H1 (cell line): Measurements from ENCODE around the gene GREB1L. TPM values are rescaled to one million over a fixed set of nuclear protein-coding genes. Genes with fewer than 3 reads are reported as not detected.

Source experiments
- CTCF ChIA-PET: fragments of 300-600 bp; sonication (Branson Sonifier 250); formaldehyde crosslinking; loops from one replicate; lab custom pipeline; 2021; ENCODE audit not compliant: partially characterized antibody; lab: Charles Lee
- POLR2A ChIA-PET: fragments of 300-600 bp; sonication (Branson Sonifier 250); formaldehyde crosslinking; loops from one replicate; lab custom pipeline; 2021; ENCODE audit warnings: inconsistent platforms; ENCODE audit not compliant: partially characterized antibody; lab: Charles Lee
- DNase-seq, 2 experiments: peaks; one replicate each; pipeline versions ENCODE4 v3.0.0 to v3.0.0-alpha.2; 2010 to 2022; ENCODE audit warnings: low spot score in 2 of 2, low read depth in 1 of 2, mixed read lengths in 1 of 2
- FAIRE-seq: peaks from 2 replicates; lab custom pipeline; 2011; peaks lifted over from hg19 to GRCh38; lab: Jason Lieb, UNC
- H2AFZ ChIP-seq: 2 replicates; pipeline ENCODE4 v1.8.1; 2012; ENCODE audit warnings: low read length, inconsistent platforms
- H2AK5ac ChIP-seq: 2 replicates; pipeline ENCODE4 v1.6.1; 2013; ENCODE audit warnings: low read depth, low read length
- H2BK120ac ChIP-seq: replicated peaks from 2 replicates; pipeline ENCODE3; 2013; ENCODE audit warnings: low read depth, low read length, inconsistent platforms
- H2BK12ac ChIP-seq: 2 replicates; pipeline ENCODE4 v1.6.1; 2013; ENCODE audit warnings: low read depth, low read length
- H2BK15ac ChIP-seq: 2 replicates; pipeline ENCODE4 v1.6.1; 2013; ENCODE audit warnings: low read length
- H2BK20ac ChIP-seq: 2 replicates; pipeline ENCODE4 v1.6.1; 2013; ENCODE audit warnings: low read length
- H2BK5ac ChIP-seq: 2 replicates; pipeline ENCODE4 v1.6.1; 2013; ENCODE audit warnings: low read depth, low read length
- H3K14ac ChIP-seq: 2 replicates; pipeline ENCODE4 v1.6.1; 2013; ENCODE audit warnings: inconsistent platforms; ENCODE audit not compliant: insufficient read length
- H3K18ac ChIP-seq: 2 replicates; pipeline ENCODE4 v1.6.1; 2013; ENCODE audit warnings: low read length; ENCODE audit errors: extremely low read depth
- H3K23ac ChIP-seq: 2 replicates; pipeline ENCODE4 v1.6.1; 2013; ENCODE audit warnings: inconsistent platforms; ENCODE audit not compliant: insufficient read length
- H3K23me2 ChIP-seq: 2 replicates; pipeline ENCODE4 v1.6.1; 2013; ENCODE audit warnings: low read depth, low read length
- H3K27ac ChIP-seq: 2 replicates; pipeline ENCODE4 v1.6.1; 2011; ENCODE audit warnings: low read depth, low read length, inconsistent platforms
- H3K27me3 ChIP-seq, 4 experiments: replicated peaks in 1 of 4; 1 replicate in 1 of 4; 2 replicates in 3 of 4; pipeline versions ENCODE4 v1.6.1 to v1.8.1; 2011 to 2013; ENCODE audit warnings: low read length in 3 of 4, mild to moderate bottlenecking in 3 of 4, inconsistent platforms in 2 of 4, mixed read lengths in 2 of 4, moderate library complexity in 1 of 4; ENCODE audit not compliant: control insufficient read depth in 3 of 4, insufficient read depth in 3 of 4; ENCODE audit errors: extremely low read depth in 1 of 4
- H3K36me3 ChIP-seq, 4 experiments: 2 replicates each; pipeline versions ENCODE4 v1.6.1 to v1.8.1; 2011 to 2013; ENCODE audit warnings: mild to moderate bottlenecking in 4 of 4, low read length in 3 of 4, moderate library complexity in 2 of 4, control low read depth in 1 of 4, inconsistent platforms in 1 of 4; ENCODE audit not compliant: insufficient read depth in 4 of 4, control insufficient read depth in 2 of 4
- H3K4ac ChIP-seq: replicated peaks from 2 replicates; pipeline ENCODE3; 2013; ENCODE audit warnings: low read length, low read depth, mixed read lengths, inconsistent platforms; ENCODE audit not compliant: insufficient read length
- H3K4me1 ChIP-seq, 4 experiments: replicated peaks in 1 of 4; 1 replicate in 1 of 4; 2 replicates in 3 of 4; pipeline versions ENCODE4 v1.6.1 to v1.8.1; 2011 to 2013; ENCODE audit warnings: low read length in 3 of 4, inconsistent platforms in 2 of 4, mixed read lengths in 1 of 4; ENCODE audit not compliant: insufficient read depth in 4 of 4, control insufficient read depth in 3 of 4
- H3K4me2 ChIP-seq, 2 experiments: 2 replicates each; pipeline versions ENCODE4 v1.6.1 to v1.8.1; 2011 to 2013; ENCODE audit warnings: low read depth in 2 of 2, low read length in 2 of 2, control low read depth in 1 of 2, inconsistent platforms in 1 of 2, mild to moderate bottlenecking in 1 of 2; ENCODE audit not compliant: insufficient read depth in 1 of 2
- H3K4me3 ChIP-seq, 4 experiments: fragments of 200-600, 300-600 bp in 1 of 4; sonication (generic), shearing (Covaris generic), sonication (Bioruptor Twin) in 1 of 4; 2 replicates each; pipeline versions ENCODE4 v1.5.1 to v1.8.1; 2011 to 2016; ENCODE audit warnings: low read length in 4 of 4, low read depth in 3 of 4, control low read depth in 2 of 4, inconsistent platforms in 2 of 4, mild to moderate bottlenecking in 2 of 4, mixed read lengths in 1 of 4, moderate library complexity in 1 of 4; ENCODE audit not compliant: insufficient read depth in 2 of 4; ENCODE audit errors: extremely low read depth in 1 of 4
- H3K56ac ChIP-seq: replicated peaks from 2 replicates; pipeline ENCODE3; 2013; ENCODE audit warnings: low read depth, mild to moderate bottlenecking, mixed read lengths, low read length, inconsistent platforms; ENCODE audit not compliant: insufficient read length
- H3K79me1 ChIP-seq: 2 replicates; pipeline ENCODE4 v1.6.1; 2013; ENCODE audit warnings: low read depth, low read length, control low read depth
- H3K79me2 ChIP-seq, 2 experiments: 2 replicates each; pipeline versions ENCODE4 v1.6.1 to v1.8.1; 2012 to 2013; ENCODE audit warnings: low read length in 2 of 2, mild to moderate bottlenecking in 2 of 2, inconsistent platforms in 1 of 2; ENCODE audit not compliant: insufficient read depth in 2 of 2, control insufficient read depth in 1 of 2
- H3K9ac ChIP-seq, 4 experiments: replicated peaks in 1 of 4; 1 replicate in 1 of 4; 2 replicates in 3 of 4; pipeline versions ENCODE4 v1.6.1 to v1.8.1; 2011 to 2013; ENCODE audit warnings: low read depth in 3 of 4, low read length in 3 of 4, control low read depth in 2 of 4, mild to moderate bottlenecking in 2 of 4, moderate library complexity in 2 of 4, inconsistent platforms in 1 of 4; ENCODE audit errors: extremely low read depth in 1 of 4
- H3K9me3 ChIP-seq, 2 experiments: 2 replicates each; pipeline versions ENCODE4 v1.6.1 to v1.8.1; 2012 to 2013; ENCODE audit warnings: mild to moderate bottlenecking in 2 of 2, moderate library complexity in 2 of 2, control low read depth in 1 of 2, inconsistent platforms in 1 of 2, low read depth in 1 of 2, low read length in 1 of 2, mixed read lengths in 1 of 2; ENCODE audit not compliant: insufficient read depth in 2 of 2
- H4K20me1 ChIP-seq, 2 experiments: replicated peaks in 1 of 2; 2 replicates each; pipeline versions ENCODE3 to v1.8.1; 2011 to 2013; ENCODE audit warnings: inconsistent platforms in 2 of 2, low read length in 2 of 2, mild to moderate bottlenecking in 1 of 2; ENCODE audit not compliant: insufficient read depth in 2 of 2, control insufficient read depth in 1 of 2
- H4K5ac ChIP-seq: 2 replicates; pipeline ENCODE4 v1.6.1; 2013; ENCODE audit warnings: low read length, low read depth, mixed read lengths, inconsistent platforms; ENCODE audit not compliant: insufficient read length
- H4K8ac ChIP-seq: 2 replicates; pipeline ENCODE4 v1.8.0; 2013; ENCODE audit warnings: mild to moderate bottlenecking, moderate library complexity, low read length, inconsistent platforms; ENCODE audit not compliant: insufficient read depth; ENCODE audit errors: extremely low read depth
- H4K91ac ChIP-seq: replicated peaks from 2 replicates; pipeline ENCODE3; 2013; ENCODE audit warnings: low read length, mixed read lengths, inconsistent platforms; ENCODE audit not compliant: insufficient read length
- BRCA1 ChIP-seq: IDR thresholded peaks from 2 replicates; pipeline ENCODE4 v1.6.1; 2012; ENCODE audit warnings: low read depth, low read length, improper control_type of control experiment
- CHD1 ChIP-seq: IDR thresholded peaks from 2 replicates; pipeline ENCODE4 v1.6.1; 2012; ENCODE audit warnings: low read depth, low read length, improper control_type of control experiment
- CTBP2 ChIP-seq: IDR thresholded peaks from 2 replicates; pipeline ENCODE4 v1.7.0; 2011; ENCODE audit warnings: borderline replicate concordance, mild to moderate bottlenecking, moderate library complexity, mixed read lengths, low read length; ENCODE audit not compliant: insufficient read depth, insufficient read length
- PHF8 ChIP-seq: fragments of 200-600 bp; sonication (generic); conservative IDR thresholded peaks from 2 replicates; pipeline ENCODE4 v1.7.1; 2012; ENCODE audit warnings: low read depth, mild to moderate bottlenecking, inconsistent platforms, low read length, moderate library complexity
- POU5F1 ChIP-seq: IDR thresholded peaks from 2 replicates; pipeline ENCODE4 v1.6.1; 2011; ENCODE audit warnings: low read depth, mild to moderate bottlenecking, low read length, moderate library complexity
- TEAD4 ChIP-seq: IDR thresholded peaks from 2 replicates; pipeline ENCODE4 v1.6.1; 2012; ENCODE audit warnings: low read depth, low read length, inconsistent platforms, mixed read lengths
- WGBS, 2 experiments: shearing (Covaris generic) in 1 of 2; methylation state at CpG; one replicate each; pipeline versions ENCODE4 v1.1.6 to v1.1.7; 2013 to 2015; ENCODE audit warnings: low lambda C conversion rate in 2 of 2, mixed read lengths in 2 of 2, inconsistent platforms in 1 of 2, low coverage in 1 of 2, missing lambda C conversion rate in 1 of 2; ENCODE audit not compliant: insufficient replicate concordance in 2 of 2, insufficient coverage in 1 of 2, insufficient read length in 1 of 2; ENCODE audit errors: extremely low coverage in 1 of 2, missing lambda C conversion rate in 1 of 2; 5-methylcytosine and 5-hydroxymethylcytosine counted together
- polyA plus RNA-seq, 7 experiments: library from polyadenylated mRNA; depleted of rRNA in 3 of 7; stranded (reverse) in 5 of 7; unstranded in 2 of 7; fragments of >200 nt in 5 of 7; fragments of 200-250 nt in 2 of 7; gene quantifications; 1 replicate in 5 of 7; 2 replicates in 1 of 7; 4 replicates in 1 of 7; pipeline versions ENCODE4 v1.2.1 to v1.2.3, GENCODE V29; 2011 to 2013; ENCODE audit warnings: missing spikeins in 2 of 7, mixed read lengths in 2 of 7
- total RNA-seq: library from RNA; stranded (reverse); fragmentation: NEBNext Ultra II Directional; extraction: Animal tissue kit (Norgen Biotek cat#: 25700); gene quantifications from 2 replicates; pipeline ENCODE4 v1.2.1, GENCODE V29; 2021

The GREB1L gene
- total and polyA plus RNA-seq, 2 of the 8 experiments (the other 6 are each of a cell fraction or from before 2014, with no cell fraction given), result 0.34 to 1.6 TPM

DNA sequence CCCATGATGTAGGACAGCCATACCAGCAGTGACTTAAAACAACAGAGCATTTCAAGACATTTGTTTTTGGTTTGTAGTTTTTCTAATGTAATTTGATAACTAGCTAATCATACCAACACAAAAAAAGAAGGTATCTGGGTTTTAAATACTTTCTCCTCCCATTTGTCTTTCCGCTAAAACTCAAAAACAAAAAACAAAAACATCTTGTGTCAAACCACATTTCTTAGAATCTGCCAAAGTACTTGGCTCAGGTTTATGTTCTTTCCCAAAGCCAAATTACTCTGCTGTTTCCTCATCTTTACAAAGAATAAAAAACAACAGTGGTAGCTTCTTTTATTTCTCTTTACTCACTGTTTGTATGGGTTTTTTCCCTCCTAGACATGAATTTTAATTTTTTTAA lies 71.5 kb downstream of the GREB1L start:
- H3K23ac ChIP-seq, result no peak overlapping the region
- H3K4me2 ChIP-seq, result no peak overlapping the region
- 93% methylated on average over 1 of the region's 1 CpG; no CpG with 5 or more reads in 1 of the 2 experiments for WGBS, 2 experiments
- TF ChIP-seq CTBP2 (no peak), POU5F1 (no peak), BRCA1 (no peak), PHF8 (no peak), CHD1 (no peak), TEAD4 (no peak)
- H3K23me2 ChIP-seq, result no peaks in the 10 kb centered on the region
- H3K14ac ChIP-seq, result no peak overlapping the region
- ChIA-PET POLR2A (no interaction called here), CTCF (no interaction called here)
- no peak overlapping the region for H4K91ac ChIP-seq
- no peak overlapping the region for H2BK15ac ChIP-seq
- H3K27ac ChIP-seq, result no peak overlapping the region
- no peak overlapping the region for H3K9ac ChIP-seq
- no peak overlapping the region for H4K5ac ChIP-seq
- no peak overlapping the region for H2BK5ac ChIP-seq
- no peak for DNase-seq
- no peak overlapping the region for H3K4ac ChIP-seq
- H3K9me3 ChIP-seq, result no peaks in the 10 kb centered on the region
- no peak overlapping the region for H4K8ac ChIP-seq
- no peaks in the 10 kb centered on the region for H3K79me2 ChIP-seq
- no peak overlapping the region for H2BK12ac ChIP-seq
- FAIRE-seq, result no peak
- H2BK20ac ChIP-seq, result no peak overlapping the region
- H4K20me1 ChIP-seq, result no peaks in the 10 kb centered on the region
- peaks cover 0 to 6% (median under 1%) of the 10 kb centered on the region in 4 experiments; a peak in 3 of 7 replicates for H3K4me1 ChIP-seq
- no peak overlapping the region for H2BK120ac ChIP-seq
- H3K4me3 ChIP-seq, result no peak overlapping the region
- H3K79me1 ChIP-seq, result no peaks in the 10 kb centered on the region
- H3K36me3 ChIP-seq, result no peaks in the 10 kb centered on the region; a peak in 1 of 8 replicates
- H2AK5ac ChIP-seq, result no peak overlapping the region
- no peaks in the 10 kb centered on the region for H3K27me3 ChIP-seq
- no peak overlapping the region for H3K18ac ChIP-seq
- H3K56ac ChIP-seq, result no peak overlapping the region
- no peak overlapping the region for H2AFZ ChIP-seq
